Gastroesophageal sphincter (tissue), 3 donors: Measurements from ENCODE around the gene CNTN6.

Source experiments
- EP300 ChIP-seq: sonication (generic); formaldehyde crosslinking; IDR thresholded peaks from one replicate; pipeline ENCODE4 v1.6.1; 2017; ENCODE audit warnings: antibody characterized with exemption, mild to moderate bottlenecking
- POLR2A ChIP-seq, 2 donors: fragments of 450-650 bp; IDR thresholded peaks; one replicate each; pipeline ENCODE4 v1.6.1; 2017; ENCODE audit warnings: antibody characterized with exemption in 2 of 2, mild to moderate bottlenecking in 2 of 2, moderate library complexity in 1 of 2
- POLR2AphosphoS5 ChIP-seq: sonication (generic); formaldehyde crosslinking; IDR thresholded peaks from one replicate; pipeline ENCODE4 v1.6.1; 2017; ENCODE audit warnings: antibody characterized with exemption
- TF ChIP-seq, protein P1 (sequence below), 4 experiments: fragments of 200-600 bp in 2 of 4; fragments of 450-650 bp in 2 of 4; sonication (generic) in 1 of 4; IDR thresholded peaks; one replicate each; pipeline ENCODE4 v1.5.1; 2017 to 2019; ENCODE audit warnings: antibody characterized with exemption in 4 of 4, mild to moderate bottlenecking in 2 of 4, moderate library complexity in 2 of 4

DNA sequence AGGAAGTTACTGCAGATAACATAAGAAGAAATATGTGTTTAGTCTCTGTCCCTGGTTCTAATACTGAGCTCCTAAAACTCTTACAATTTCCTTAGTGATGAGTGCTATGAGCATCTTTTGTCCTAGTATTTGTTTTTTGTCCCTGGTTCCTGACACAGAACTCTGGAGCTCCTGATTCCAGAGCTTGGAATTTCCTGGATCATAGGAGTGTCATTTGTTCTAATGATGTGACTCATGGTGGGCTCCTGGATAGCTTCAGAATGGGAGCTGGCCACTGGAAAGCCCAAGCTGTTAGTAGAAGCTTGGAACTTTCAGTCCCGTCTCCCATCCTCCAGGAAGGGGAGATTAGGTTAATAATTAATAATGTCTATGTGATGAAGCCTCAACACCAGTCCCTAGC lies 98.2 kb downstream of the CNTN6 start:
- TF ChIP-seq POLR2A (IDR thresholded peaks at IDR 0.05) (no peak), EP300 (no peak), POLR2AphosphoS5 (no peak)
- TF ChIP-seq, protein P1, sequence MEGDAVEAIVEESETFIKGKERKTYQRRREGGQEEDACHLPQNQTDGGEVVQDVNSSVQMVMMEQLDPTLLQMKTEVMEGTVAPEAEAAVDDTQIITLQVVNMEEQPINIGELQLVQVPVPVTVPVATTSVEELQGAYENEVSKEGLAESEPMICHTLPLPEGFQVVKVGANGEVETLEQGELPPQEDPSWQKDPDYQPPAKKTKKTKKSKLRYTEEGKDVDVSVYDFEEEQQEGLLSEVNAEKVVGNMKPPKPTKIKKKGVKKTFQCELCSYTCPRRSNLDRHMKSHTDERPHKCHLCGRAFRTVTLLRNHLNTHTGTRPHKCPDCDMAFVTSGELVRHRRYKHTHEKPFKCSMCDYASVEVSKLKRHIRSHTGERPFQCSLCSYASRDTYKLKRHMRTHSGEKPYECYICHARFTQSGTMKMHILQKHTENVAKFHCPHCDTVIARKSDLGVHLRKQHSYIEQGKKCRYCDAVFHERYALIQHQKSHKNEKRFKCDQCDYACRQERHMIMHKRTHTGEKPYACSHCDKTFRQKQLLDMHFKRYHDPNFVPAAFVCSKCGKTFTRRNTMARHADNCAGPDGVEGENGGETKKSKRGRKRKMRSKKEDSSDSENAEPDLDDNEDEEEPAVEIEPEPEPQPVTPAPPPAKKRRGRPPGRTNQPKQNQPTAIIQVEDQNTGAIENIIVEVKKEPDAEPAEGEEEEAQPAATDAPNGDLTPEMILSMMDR (IDR thresholded peaks at IDR 0.05), result no peak
